Mesenchymal stem cell (in vitro differentiated cells and primary cell): Measurements from ENCODE around the gene RMI2.

Source experiments
- DNase-seq: peaks from one replicate; pipeline ENCODE4 v3.0.0-alpha.2; 2013
- H2AFZ ChIP-seq: one replicate; pipeline ENCODE4 v1.6.1; 2013; ENCODE audit warnings: low read depth, mild to moderate bottlenecking, control low read depth, inconsistent platforms, low read length, moderate library complexity
- H2AK5ac ChIP-seq: 2 replicates; pipeline ENCODE4 v1.6.1; 2013; ENCODE audit warnings: low read length, moderate library complexity, mild to moderate bottlenecking, inconsistent platforms; ENCODE audit not compliant: severe bottlenecking
- H2BK120ac ChIP-seq: one replicate; pipeline ENCODE4 v1.6.1; 2013; ENCODE audit warnings: low read depth, mild to moderate bottlenecking, inconsistent platforms, low read length, moderate library complexity
- H2BK12ac ChIP-seq, 2 experiments: one replicate each; pipeline ENCODE4 v1.6.1; 2013; ENCODE audit warnings: inconsistent platforms in 2 of 2, low read length in 2 of 2, mild to moderate bottlenecking in 2 of 2, moderate library complexity in 2 of 2, control low read depth in 1 of 2
- H2BK15ac ChIP-seq: one replicate; pipeline ENCODE4 v1.6.1; 2013; ENCODE audit warnings: mild to moderate bottlenecking, low read depth, inconsistent platforms; ENCODE audit not compliant: poor library complexity, severe bottlenecking
- H2BK5ac ChIP-seq: 2 replicates; pipeline ENCODE4 v1.6.1; 2013; ENCODE audit warnings: low read depth, mild to moderate bottlenecking, low read length, control low read depth, inconsistent platforms; ENCODE audit not compliant: poor library complexity, severe bottlenecking
- H3K14ac ChIP-seq, 2 experiments: one replicate each; pipeline ENCODE4 v1.6.1; 2013; ENCODE audit warnings: inconsistent platforms in 2 of 2, low read length in 2 of 2, control low read depth in 1 of 2, mild to moderate bottlenecking in 1 of 2, moderate library complexity in 1 of 2
- H3K18ac ChIP-seq, 2 experiments: one replicate each; pipeline ENCODE4 v1.6.1; 2013; ENCODE audit warnings: inconsistent platforms in 2 of 2, low read length in 2 of 2, control low read depth in 1 of 2, low read depth in 1 of 2, mild to moderate bottlenecking in 1 of 2
- H3K23ac ChIP-seq, 2 experiments: one replicate each; pipeline ENCODE4 v1.6.1; 2013; ENCODE audit warnings: inconsistent platforms in 2 of 2, low read length in 2 of 2, mild to moderate bottlenecking in 2 of 2, moderate library complexity in 2 of 2, control low read depth in 1 of 2
- H3K27ac ChIP-seq: 2 replicates; pipeline ENCODE4 v1.5.1; 2013; ENCODE audit warnings: mild to moderate bottlenecking, moderate library complexity, low read length, control low read depth, inconsistent platforms; ENCODE audit not compliant: poor library complexity, severe bottlenecking
- H3K27me3 ChIP-seq, 2 experiments: 2 replicates each; pipeline versions ENCODE4 v1.6.1 to v1.7.0; 2013; ENCODE audit warnings: low read length in 2 of 2, mild to moderate bottlenecking in 2 of 2, moderate library complexity in 2 of 2, control low read depth in 1 of 2, inconsistent platforms in 1 of 2; ENCODE audit not compliant: control insufficient read depth in 1 of 2, insufficient read depth in 1 of 2
- H3K36me3 ChIP-seq, 2 experiments: 2 replicates each; pipeline versions ENCODE4 v1.6.1 to v1.7.0; 2013; ENCODE audit warnings: low read length in 2 of 2, control low read depth in 1 of 2, inconsistent platforms in 1 of 2, low read depth in 1 of 2, mild to moderate bottlenecking in 1 of 2; ENCODE audit not compliant: insufficient read depth in 2 of 2, control insufficient read depth in 1 of 2
- H3K4ac ChIP-seq, 2 experiments: one replicate each; pipeline ENCODE4 v1.6.1; 2013; ENCODE audit warnings: inconsistent platforms in 2 of 2, low read length in 2 of 2, mild to moderate bottlenecking in 2 of 2, moderate library complexity in 2 of 2, control low read depth in 1 of 2, low read depth in 1 of 2
- H3K4me1 ChIP-seq: 2 replicates; pipeline ENCODE4 v1.6.1; 2013; ENCODE audit warnings: low read depth, low read length, control low read depth; ENCODE audit not compliant: control insufficient read depth, insufficient read depth
- H3K4me2 ChIP-seq: 2 replicates; pipeline ENCODE4 v1.6.1; 2013; ENCODE audit warnings: low read length, mild to moderate bottlenecking, inconsistent platforms; ENCODE audit not compliant: poor library complexity, severe bottlenecking
- H3K4me3 ChIP-seq, 2 experiments: 2 replicates each; pipeline versions ENCODE4 v1.5.1 to v1.7.0; 2013; ENCODE audit warnings: low read length in 2 of 2, mild to moderate bottlenecking in 2 of 2, control low read depth in 1 of 2, low read depth in 1 of 2; ENCODE audit not compliant: insufficient read depth in 1 of 2
- H3K79me1 ChIP-seq: replicated peaks from 2 replicates; pipeline ENCODE4 v1.6.1; 2013; ENCODE audit warnings: mild to moderate bottlenecking, control low read depth, low read length, inconsistent platforms; ENCODE audit not compliant: poor library complexity, severe bottlenecking
- H3K9ac ChIP-seq: 2 replicates; pipeline ENCODE4 v1.7.0; 2013; ENCODE audit warnings: mild to moderate bottlenecking, low read length, moderate library complexity
- H3K9me3 ChIP-seq: 2 replicates; pipeline ENCODE4 v1.7.0; 2013; ENCODE audit warnings: mild to moderate bottlenecking, low read length; ENCODE audit not compliant: control insufficient read depth
- H4K8ac ChIP-seq: one replicate; pipeline ENCODE4 v1.6.1; 2013; ENCODE audit warnings: inconsistent platforms, mild to moderate bottlenecking, low read length, moderate library complexity
- H4K91ac ChIP-seq: one replicate; pipeline ENCODE4 v1.6.1; 2013; ENCODE audit warnings: mild to moderate bottlenecking, low read length, inconsistent platforms
- WGBS: methylation state at CpG from one replicate; pipeline ENCODE4 v1.1.7; 2013; ENCODE audit warnings: mixed read lengths; 5-methylcytosine and 5-hydroxymethylcytosine counted together

Gene RMI2

DNA sequence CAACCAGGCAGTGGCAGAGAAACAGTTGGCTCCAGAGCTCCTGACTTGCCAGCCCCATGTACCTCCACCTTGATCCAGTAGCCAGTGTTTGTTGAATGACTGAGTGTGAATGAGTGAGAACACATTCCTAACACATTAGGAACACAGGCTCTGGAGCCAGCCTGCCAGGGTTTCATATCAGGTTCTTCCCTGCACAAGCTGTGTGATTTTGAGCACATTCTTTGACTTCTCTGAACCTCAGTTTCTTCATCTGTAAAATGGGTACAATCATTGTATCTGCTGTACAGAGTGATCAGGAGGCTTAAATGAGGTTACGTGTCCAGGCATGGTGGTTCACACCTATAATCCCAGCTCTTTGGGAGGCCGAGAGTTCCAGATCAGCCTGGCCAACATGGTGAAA is 13.3 kb upstream of the RMI2 start:
- no peak overlapping the region for H2BK15ac ChIP-seq
- H2AFZ ChIP-seq: no peak overlapping the region
- H2AK5ac ChIP-seq: peak overlapping the region; percentile 89
- no peak overlapping the region for H2BK120ac ChIP-seq
- H3K27me3 ChIP-seq: peaks cover 0 to 4% of the 10 kb centered on the region in 2 experiments
- no peak for DNase-seq
- H3K4me2 ChIP-seq: no peak overlapping the region
- no peak overlapping the region for H3K23ac ChIP-seq
- no peaks in the 10 kb centered on the region for H3K79me1 ChIP-seq
- H3K4me3 ChIP-seq: no peak overlapping the region
- no peak overlapping the region for H3K14ac ChIP-seq
- peak overlapping the region in 1 of 2 experiments; percentile 42 for H2BK12ac ChIP-seq
- peak overlapping the region in 1 of 2 experiments; percentile 1 for H3K18ac ChIP-seq
- H2BK5ac ChIP-seq: no peak overlapping the region
- H4K91ac ChIP-seq: peak overlapping the region; percentile 54
- H3K9me3 ChIP-seq: no peaks in the 10 kb centered on the region
- WGBS: 97% methylated on average over 2 of the region's 2 CpGs
- H3K9ac ChIP-seq: no peak overlapping the region
- H3K36me3 ChIP-seq: no peaks in the 10 kb centered on the region
- H3K4ac ChIP-seq: no peak overlapping the region
- H4K8ac ChIP-seq: peak overlapping the region; percentile 19
- H3K27ac ChIP-seq: no peak overlapping the region
- peaks cover 23% of the 10 kb centered on the region for H3K4me1 ChIP-seq

- H3K23ac ChIP-seq: no peak overlapping the region
- no peak for DNase-seq
These were observed 12.2 kb upstream of the RMI2 start for GRCh38 chr16:11333010-11333409.

GRCh38 chr16:11333702-11334101 is 11.6 kb upstream of the RMI2 start:
- H3K23ac ChIP-seq: no peak overlapping the region
- H2BK120ac ChIP-seq: no peak overlapping the region
- DNase-seq: no peak
- H3K27ac ChIP-seq: no peak overlapping the region
- H3K4me2 ChIP-seq: no peak overlapping the region
- no peak overlapping the region for H4K91ac ChIP-seq
- no peak overlapping the region for H3K14ac ChIP-seq
- no peak overlapping the region for H2BK5ac ChIP-seq
- no peaks in the 10 kb centered on the region for H3K36me3 ChIP-seq
- 75% methylated on average over 8 of the region's 8 CpGs for WGBS
- no peak overlapping the region for H4K8ac ChIP-seq
- H2AK5ac ChIP-seq: peak overlapping the region; percentile 54
- no peaks in the 10 kb centered on the region for H3K79me1 ChIP-seq
- H3K9me3 ChIP-seq: no peaks in the 10 kb centered on the region
- H3K4me3 ChIP-seq: no peak overlapping the region
- H3K4ac ChIP-seq: no peak overlapping the region
- H2BK12ac ChIP-seq: no peak overlapping the region
- H3K4me1 ChIP-seq: peaks cover 13% of the 10 kb centered on the region
- H3K27me3 ChIP-seq: peaks cover 0 to 4% of the 10 kb centered on the region in 2 experiments
- no peak overlapping the region for H3K9ac ChIP-seq
- H3K18ac ChIP-seq: no peak overlapping the region
- H2BK15ac ChIP-seq: no peak overlapping the region
- no peak overlapping the region for H2AFZ ChIP-seq

More at GRCh38 chr16:11333010-11333409, 12.2 kb upstream of the RMI2 start:
- H3K14ac ChIP-seq: peak overlapping the region in 1 of 2 experiments; percentile 11
- 89% methylated on average over 9 of the region's 9 CpGs for WGBS
- no peak overlapping the region for H3K9ac ChIP-seq
- H2AK5ac ChIP-seq: peak overlapping the region; percentile 29
- H3K18ac ChIP-seq: no peak overlapping the region
- H3K27ac ChIP-seq: no peak overlapping the region
- H3K4me1 ChIP-seq: peaks cover 17% of the 10 kb centered on the region
- no peak overlapping the region for H2AFZ ChIP-seq
- no peaks in the 10 kb centered on the region for H3K9me3 ChIP-seq
- no peak overlapping the region for H3K4me2 ChIP-seq
- no peak overlapping the region for H2BK15ac ChIP-seq
- H4K91ac ChIP-seq: no peak overlapping the region
- H4K8ac ChIP-seq: no peak overlapping the region
- H3K4ac ChIP-seq: no peak overlapping the region
- no peak overlapping the region for H3K4me3 ChIP-seq
- peak overlapping the region in 1 of 2 experiments; percentile 66 for H2BK12ac ChIP-seq
- no peaks in the 10 kb centered on the region for H3K36me3 ChIP-seq
- peaks cover 0 to 4% of the 10 kb centered on the region in 2 experiments for H3K27me3 ChIP-seq
- no peaks in the 10 kb centered on the region for H3K79me1 ChIP-seq
- no peak overlapping the region for H2BK5ac ChIP-seq
- H2BK120ac ChIP-seq: no peak overlapping the region

- H2BK5ac ChIP-seq: no peak overlapping the region
These were observed 10.3 kb upstream of the RMI2 start for GRCh38 chr16:11334831-11335404.

More at GRCh38 chr16:11334831-11335404, 10.3 kb upstream of the RMI2 start:
- Histone ChIP-seq H3K4me2 (no peak overlapping the region), H3K18ac (no peak overlapping the region), H3K79me1 (no peaks in the 10 kb centered on the region), H3K14ac (no peak overlapping the region), H2BK15ac (no peak overlapping the region), H4K8ac (no peak overlapping the region), H2AK5ac (no peak overlapping the region), H2BK120ac (no peak overlapping the region), H2BK12ac (no peak overlapping the region), H3K9ac (no peak overlapping the region), H3K4ac (no peak overlapping the region), H3K36me3 (no peaks in the 10 kb centered on the region), H3K23ac (no peak overlapping the region), H4K91ac (no peak overlapping the region), H3K4me1 (peaks cover 10% of the 10 kb centered on the region), H3K27me3 (peaks cover 0 to 4% of the 10 kb centered on the region in 2 experiments), H3K4me3 (no peak overlapping the region), H2AFZ (no peak overlapping the region), H3K9me3 (no peaks in the 10 kb centered on the region), H3K27ac (no peak overlapping the region)
- no peak for DNase-seq
- 83% methylated on average over 5 of the region's 6 CpGs for WGBS
